HepG2 (cell line): Measurements from ENCODE around the gene CAMTA1. TPM values are rescaled to one million over a fixed set of nuclear protein-coding genes. Genes with fewer than 3 reads are reported as not detected.

Source experiments
- ATAC-seq: fragments of 200-7000 bp; cut with Tn5 transposase; 3 replicates; pipeline ENCODE4 v1.9.1; 2020; ENCODE audit warnings: mild to moderate bottlenecking, moderate library complexity
- BruUV-seq: library from RNA; stranded (reverse); fragments of 400-500 nt; replicated peaks from 2 replicates; lab custom pipeline; 2021; lab: Mats Ljungman, UMichigan
- CTCF ChIA-PET: fragments of 300-600 bp; formaldehyde crosslinking; extraction: SDS; loops from one replicate; lab custom pipeline; 2021; ENCODE audit warnings: low total read pairs, inconsistent platforms, low intra/inter-chr PET ratio; lab: Yijun Ruan, JAX
- POLR2A ChIA-PET: fragments of 350-600 bp; sonication (Branson Sonifier 250); formaldehyde crosslinking; loops from one replicate; lab custom pipeline; 2020; ENCODE audit warnings: antibody characterized with exemption, inconsistent platforms; lab: Yijun Ruan, JAX
- DNase-seq: peaks from one replicate; pipeline ENCODE4 v3.0.0-alpha.2; 2015; ENCODE audit warnings: low spot score
- FAIRE-seq: peaks from 3 replicates; lab custom pipeline; 2011; peaks lifted over from hg19 to GRCh38; lab: Jason Lieb, UNC
- H2AFZ ChIP-seq: one replicate; pipeline ENCODE4 v1.6.1; 2011; ENCODE audit warnings: low read length, inconsistent platforms
- H3K27ac ChIP-seq: fragments of 300-600 bp; 3 replicates; pipeline ENCODE4 v1.8.0; 2011; ENCODE audit warnings: mixed run types, mild to moderate bottlenecking, mixed read lengths, low read length, inconsistent platforms; ENCODE audit not compliant: insufficient read depth; ENCODE audit errors: extremely low read length
- H3K27me3 ChIP-seq, 2 experiments: fragments of 200-600 bp in 1 of 2; 2 replicates in 1 of 2; 3 replicates in 1 of 2; pipeline versions ENCODE4 v1.6.0 to v1.8.0; 2011; ENCODE audit warnings: low read length in 2 of 2, mild to moderate bottlenecking in 2 of 2, moderate library complexity in 2 of 2, inconsistent platforms in 1 of 2; ENCODE audit not compliant: insufficient read depth in 2 of 2, control insufficient read depth in 1 of 2
- H3K36me3 ChIP-seq, 2 experiments: fragments of 200-600 bp in 1 of 2; replicated peaks in 1 of 2; 2 replicates in 1 of 2; 3 replicates in 1 of 2; pipeline versions ENCODE4 v1.5.1 to v1.8.0; 2011; ENCODE audit warnings: low read length in 2 of 2, inconsistent platforms in 1 of 2; ENCODE audit not compliant: insufficient read depth in 2 of 2, control insufficient read depth in 1 of 2
- H3K4me1 ChIP-seq: 2 replicates; pipeline ENCODE4 v1.5.1; 2012; ENCODE audit warnings: low read length, inconsistent platforms; ENCODE audit not compliant: insufficient read depth
- H3K4me2 ChIP-seq: 2 replicates; pipeline ENCODE4 v1.6.0; 2011; ENCODE audit warnings: low read depth, low read length, inconsistent platforms
- H3K4me3 ChIP-seq, 3 experiments: fragments of 200-600 bp in 1 of 3; sonication (generic), shearing (Covaris generic) in 1 of 3; replicated peaks in 1 of 3; 2 replicates each; pipeline ENCODE4 v1.5.1; 2011 to 2016; ENCODE audit warnings: low read length in 3 of 3, inconsistent platforms in 2 of 3, low read depth in 2 of 3, mild to moderate bottlenecking in 2 of 3, control low read depth in 1 of 3, mixed read lengths in 1 of 3; ENCODE audit not compliant: insufficient read depth in 1 of 3
- H3K79me2 ChIP-seq: one replicate; pipeline ENCODE4 v1.6.1; 2011; ENCODE audit warnings: low read length, inconsistent platforms; ENCODE audit not compliant: insufficient read depth
- H3K9ac ChIP-seq: 2 replicates; pipeline ENCODE4 v1.6.0; 2011; ENCODE audit warnings: mild to moderate bottlenecking, low read depth, low read length, inconsistent platforms; ENCODE audit not compliant: insufficient read depth
- H3K9me3 ChIP-seq: 2 replicates; pipeline ENCODE4 v1.5.1; 2012; ENCODE audit warnings: mild to moderate bottlenecking, low read length
- H4K20me1 ChIP-seq: 2 replicates; pipeline ENCODE4 v1.6.0; 2011; ENCODE audit warnings: inconsistent platforms, mild to moderate bottlenecking, low read length, moderate library complexity; ENCODE audit not compliant: insufficient read depth
- KDM1A ChIP-seq: IDR thresholded peaks from 2 replicates; pipeline ENCODE4 v1.6.1; 2016; ENCODE audit warnings: missing compliant biosample characterization
- KLF11 ChIP-seq: IDR thresholded peaks from 2 replicates; pipeline ENCODE4 v1.6.1; 2016; ENCODE audit warnings: missing compliant biosample characterization
- RFXANK ChIP-seq: IDR thresholded peaks from 2 replicates; pipeline ENCODE4 v1.6.1; 2016
- SALL1 ChIP-seq: sonication (generic); formaldehyde crosslinking; IDR thresholded peaks from 2 replicates; pipeline ENCODE4 v1.8.0; 2022; ENCODE audit warnings: mild to moderate bottlenecking, missing genetic modification reagents
- ZNF670 ChIP-seq: sonication (generic); formaldehyde crosslinking; IDR thresholded peaks from 2 replicates; pipeline ENCODE4 v1.8.0; 2022; ENCODE audit warnings: mild to moderate bottlenecking, missing genetic modification reagents, borderline replicate concordance
- ZNF776 ChIP-seq: sonication (generic); formaldehyde crosslinking; IDR thresholded peaks from 2 replicates; pipeline ENCODE4 v1.4.0; 2020; ENCODE audit warnings: mild to moderate bottlenecking, missing genetic modification reagents
- WGBS: methylation state at CpG from one replicate; pipeline ENCODE4 v1.1.6; 2017; ENCODE audit warnings: low lambda C conversion rate; 5-methylcytosine and 5-hydroxymethylcytosine counted together
- in situ Hi-C: cut with HindIII; loops from 2 replicates; pipeline ENCODE4 v1.10.0; 2017; ENCODE audit warnings: low pct_unique_long_range_greater_than_20kb; ENCODE audit not compliant: extremely low pct_ligation_motif_present
- intact Hi-C: fragments of 100-400 bp; cut with micrococcal nuclease; formaldehyde crosslinking; loops from one replicate; pipeline ENCODE4 v1.10.0; 2022; ENCODE audit not compliant: unreplicated experiment
- polyA plus RNA-seq, 8 experiments: library from polyadenylated mRNA; depleted of rRNA in 3 of 8; stranded (reverse) in 7 of 8; unstranded in 1 of 8; fragments of >200 nt; fragmentation: Illumina TruSeq in 4 of 8; extraction: Trizol in 4 of 8; gene quantifications; 2 replicates each; pipeline versions ENCODE4 v1.2.1 to v1.2.3, GENCODE V29; 2011 to 2016; ENCODE audit warnings: low read depth in 4 of 8, missing spikeins in 1 of 8, mixed read lengths in 1 of 8; ENCODE audit not compliant: insufficient read depth in 1 of 8
- total RNA-seq, 5 experiments: library from RNA; depleted of rRNA; stranded (reverse); fragments of >200 nt; fragmentation: Illumina TruSeq; extraction: Trizol; gene quantifications; 2 replicates each; pipeline ENCODE4 v1.2.3, GENCODE V29; 2016; ENCODE audit warnings: low read depth in 1 of 5
- TF ChIP-seq, protein P1 (sequence below): conservative IDR thresholded peaks from 2 replicates; pipeline ENCODE4 v1.6.1; 2018; ENCODE audit warnings: missing genetic modification reagents

CAMTA1 gene
- total and polyA plus RNA-seq, 2 of the 13 experiments (the other 11 are each of a cell fraction or from before 2014, with no cell fraction given): 25.0 to 36.4 TPM

DNA sequence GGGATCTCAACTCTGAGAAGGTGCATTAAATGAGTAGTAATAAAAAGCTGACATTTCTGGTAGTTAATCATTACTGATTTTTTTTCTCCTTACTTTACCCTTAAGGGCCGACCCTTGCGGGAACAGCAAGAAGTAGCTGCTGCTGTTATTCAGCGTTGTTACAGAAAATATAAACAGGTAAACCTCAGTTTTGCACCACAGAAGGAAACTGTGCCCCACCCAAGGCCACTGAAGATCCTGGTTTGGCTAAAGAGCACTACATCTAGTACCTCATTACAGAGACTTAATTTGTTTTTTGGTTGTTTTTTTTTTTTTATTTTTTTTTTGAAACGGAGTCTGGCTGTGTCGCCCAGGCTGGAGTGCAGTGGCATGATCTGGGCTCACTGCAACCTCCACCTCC is 962.4 kb downstream of the CAMTA1 start:
- ATAC-seq (no peak), DNase-seq (no peak), FAIRE-seq (no peak)
- Histone ChIP-seq H4K20me1 (no peaks in the 10 kb centered on the region), H3K36me3 (peaks cover 5 to 25% of the 10 kb centered on the region in 2 experiments; a peak in 4 of 5 replicates), H3K9me3 (no peaks in the 10 kb centered on the region), H3K27me3 (no peaks in the 10 kb centered on the region), H3K4me3 (no peak overlapping the region), H3K9ac (no peak overlapping the region), H3K79me2 (no peaks in the 10 kb centered on the region), H3K4me2 (no peak overlapping the region), H3K4me1 (peaks cover 10% of the 10 kb centered on the region), H3K27ac (no peak overlapping the region), H2AFZ (no peak overlapping the region)
- TF ChIP-seq SALL1 (CRISPR knock-in tag): no peak
- TF ChIP-seq ZNF776 (CRISPR knock-in tag): no peak
- WGBS: 95% methylated on average over 5 of the region's 5 CpGs
- no TSS peak for BruUV-seq
- POLR2A ChIA-PET: no interaction called here
- CTCF ChIA-PET: no interaction called here
- intact Hi-C loops (no loop called here), in situ Hi-C loops (no loop called here)

DNA sequence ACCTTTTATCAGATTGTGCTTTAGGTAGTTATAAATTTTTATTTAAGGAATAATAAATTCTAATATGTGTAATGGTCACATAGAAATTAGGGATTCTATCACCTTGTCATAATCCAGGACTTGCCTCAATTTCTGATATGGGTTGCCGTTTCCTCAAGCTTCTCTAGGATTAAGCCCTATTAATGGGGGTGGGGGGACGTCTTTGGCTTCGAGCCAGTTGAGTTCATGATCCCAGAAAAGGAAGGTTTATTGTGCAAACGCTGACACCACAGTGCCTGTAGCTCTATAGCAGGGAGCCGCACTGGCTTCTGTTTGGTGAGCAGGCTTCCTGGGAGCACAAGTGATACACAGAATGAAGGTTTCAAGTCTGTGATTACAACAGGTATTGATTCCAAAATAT is 963.9 kb downstream of the CAMTA1 start:
- H3K79me2 ChIP-seq: no peaks in the 10 kb centered on the region
- peaks cover 5 to 25% of the 10 kb centered on the region in 2 experiments; a peak in 4 of 5 replicates for H3K36me3 ChIP-seq
- no peaks in the 10 kb centered on the region for H3K9me3 ChIP-seq
- no peak for TF ChIP-seq RFXANK (CRISPR knock-in tag)
- TF ChIP-seq ZNF670: no peak
- no peak for TF ChIP-seq KDM1A
- no peak for TF ChIP-seq KLF11 (CRISPR knock-in tag)
- TF ChIP-seq, protein P1, sequence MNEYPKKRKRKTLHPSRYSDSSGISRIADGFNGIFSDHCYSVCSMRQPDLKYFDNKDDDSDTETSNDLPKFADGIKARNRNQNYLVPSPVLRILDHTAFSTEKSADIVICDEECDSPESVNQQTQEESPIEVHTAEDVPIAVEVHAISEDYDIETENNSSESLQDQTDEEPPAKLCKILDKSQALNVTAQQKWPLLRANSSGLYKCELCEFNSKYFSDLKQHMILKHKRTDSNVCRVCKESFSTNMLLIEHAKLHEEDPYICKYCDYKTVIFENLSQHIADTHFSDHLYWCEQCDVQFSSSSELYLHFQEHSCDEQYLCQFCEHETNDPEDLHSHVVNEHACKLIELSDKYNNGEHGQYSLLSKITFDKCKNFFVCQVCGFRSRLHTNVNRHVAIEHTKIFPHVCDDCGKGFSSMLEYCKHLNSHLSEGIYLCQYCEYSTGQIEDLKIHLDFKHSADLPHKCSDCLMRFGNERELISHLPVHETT (CRISPR knock-in tag): no peak
- ATAC-seq (no peak), FAIRE-seq (no peak), DNase-seq (no peak)
- ChIA-PET POLR2A (no interaction called here), CTCF (interaction anchor here (9.0 kb wide), 1 partner anchor 79 kb away, joined by 226 read pairs; no protein-coding TSS in a partner anchor)
- H3K9ac ChIP-seq: no peak overlapping the region
- H3K4me2 ChIP-seq: no peak overlapping the region
- H3K4me1 ChIP-seq: peaks cover 26% of the 10 kb centered on the region
- no peak overlapping the region for H2AFZ ChIP-seq
- WGBS: 91% methylated on average over 5 of the region's 5 CpGs
- no peak overlapping the region for H3K27ac ChIP-seq
- intact Hi-C loops (no loop called here), in situ Hi-C loops (no loop called here)
- no peaks in the 10 kb centered on the region for H3K27me3 ChIP-seq
- H4K20me1 ChIP-seq: no peaks in the 10 kb centered on the region
- no peak overlapping the region for H3K4me3 ChIP-seq
- BruUV-seq: no TSS peak
